ENCODE measurements around the gene TRIM40.

TRIM40 gene

GRCh38 chr6:30101444-30102413 is 34.2 kb upstream of the TRIM40 start:
- peak overlapping the region; percentile 83 for H3K4me2 ChIP-seq (ENCODE audit: low read length)
- H3K27me3 ChIP-seq (ENCODE audit: control insufficient read depth, insufficient read depth, low read length), result peaks cover 69% of the 10 kb centered on the region
- H3K4me3 ChIP-seq (ENCODE audit: low read length), result peak overlapping the region; percentile 63
- H3K36me3 ChIP-seq (ENCODE audit: insufficient read depth, low read length), result no peaks in the 10 kb centered on the region
- peak overlapping the region; percentile 67 for H3K9ac ChIP-seq (ENCODE audit: low read depth, low read length)
- H3K4me1 ChIP-seq (ENCODE audit: control insufficient read depth, insufficient read depth, low read length), result peaks cover 32% of the 10 kb centered on the region
- no peaks in the 10 kb centered on the region for H3K9me3 ChIP-seq (replicated peaks; ENCODE audit: low read length)

GRCh38 chr6:30102414-30102969 is 33.4 kb upstream of the TRIM40 start:
- Histone ChIP-seq H3K4me3 (ENCODE audit: low read length) (peak overlapping the region; percentile 63), H3K4me1 (ENCODE audit: control insufficient read depth, insufficient read depth, low read length) (peaks cover 32% of the 10 kb centered on the region), H3K4me2 (ENCODE audit: low read length) (peak overlapping the region; percentile 83), H3K9ac (ENCODE audit: low read depth, low read length) (peak overlapping the region; percentile 67), H3K9me3 (replicated peaks; ENCODE audit: low read length) (no peaks in the 10 kb centered on the region), H3K36me3 (ENCODE audit: insufficient read depth, low read length) (no peaks in the 10 kb centered on the region), H3K27me3 (ENCODE audit: control insufficient read depth, insufficient read depth, low read length) (peaks cover 64% of the 10 kb centered on the region)

GRCh38 chr6:30102970-30103871 is 32.7 kb upstream of the TRIM40 start:
- H3K27me3 ChIP-seq (ENCODE audit: control insufficient read depth, insufficient read depth, low read length), result peaks cover 63% of the 10 kb centered on the region
- peak overlapping the region; percentile 83 for H3K4me2 ChIP-seq (ENCODE audit: low read length)
- H3K9ac ChIP-seq (ENCODE audit: low read depth, low read length), result peak overlapping the region; percentile 67
- H3K4me1 ChIP-seq (ENCODE audit: control insufficient read depth, insufficient read depth, low read length), result peaks cover 32% of the 10 kb centered on the region
- H3K9me3 ChIP-seq (replicated peaks; ENCODE audit: low read length), result no peaks in the 10 kb centered on the region
- peak overlapping the region; percentile 71 for H3K4me3 ChIP-seq (ENCODE audit: low read length)
- H3K36me3 ChIP-seq (ENCODE audit: insufficient read depth, low read length), result no peaks in the 10 kb centered on the region

- Histone ChIP-seq H3K36me3 (ENCODE audit: insufficient read depth, low read length) (no peaks in the 10 kb centered on the region), H3K4me3 (ENCODE audit: low read length) (peak overlapping the region; percentile 71), H3K4me1 (ENCODE audit: control insufficient read depth, insufficient read depth, low read length) (peaks cover 32% of the 10 kb centered on the region), H3K9me3 (replicated peaks; ENCODE audit: low read length) (no peaks in the 10 kb centered on the region), H3K4me2 (ENCODE audit: low read length) (peak overlapping the region; percentile 83), H3K27me3 (ENCODE audit: control insufficient read depth, insufficient read depth, low read length) (peaks cover 61% of the 10 kb centered on the region), H3K9ac (ENCODE audit: low read depth, low read length) (no peak overlapping the region)
These were observed 32.1 kb upstream of the TRIM40 start for GRCh38 chr6:30103872-30104179.

- Histone ChIP-seq H3K4me1 (ENCODE audit: control insufficient read depth, insufficient read depth, low read length) (peaks cover 32% of the 10 kb centered on the region), H3K9me3 (replicated peaks; ENCODE audit: low read length) (no peaks in the 10 kb centered on the region), H3K36me3 (ENCODE audit: insufficient read depth, low read length) (no peaks in the 10 kb centered on the region), H3K4me2 (ENCODE audit: low read length) (no peak overlapping the region), H3K27me3 (ENCODE audit: control insufficient read depth, insufficient read depth, low read length) (peaks cover 61% of the 10 kb centered on the region), H3K9ac (ENCODE audit: low read depth, low read length) (no peak overlapping the region), H3K4me3 (ENCODE audit: low read length) (no peak overlapping the region)
These were observed 31.3 kb upstream of the TRIM40 start for GRCh38 chr6:30104661-30105060.

GRCh38 chr6:30111266-30111856 is 24.6 kb upstream of the TRIM40 start:
- Histone ChIP-seq H3K36me3 (ENCODE audit: insufficient read depth, low read length) (no peaks in the 10 kb centered on the region), H3K9ac (ENCODE audit: low read depth, low read length) (no peak overlapping the region), H3K4me3 (ENCODE audit: low read length) (no peak overlapping the region), H3K4me1 (ENCODE audit: control insufficient read depth, insufficient read depth, low read length) (no peaks in the 10 kb centered on the region), H3K27me3 (ENCODE audit: control insufficient read depth, insufficient read depth, low read length) (peaks cover 70% of the 10 kb centered on the region), H3K4me2 (ENCODE audit: low read length) (no peak overlapping the region), H3K9me3 (replicated peaks; ENCODE audit: low read length) (no peaks in the 10 kb centered on the region)

- Histone ChIP-seq H3K4me2 (ENCODE audit: low read length) (no peak overlapping the region), H3K4me1 (ENCODE audit: control insufficient read depth, insufficient read depth, low read length) (no peaks in the 10 kb centered on the region), H3K27me3 (ENCODE audit: control insufficient read depth, insufficient read depth, low read length) (peaks cover 71% of the 10 kb centered on the region), H3K9ac (ENCODE audit: low read depth, low read length) (no peak overlapping the region), H3K9me3 (replicated peaks; ENCODE audit: low read length) (no peaks in the 10 kb centered on the region), H3K4me3 (ENCODE audit: low read length) (no peak overlapping the region), H3K36me3 (ENCODE audit: insufficient read depth, low read length) (no peaks in the 10 kb centered on the region)
These were observed 23.4 kb upstream of the TRIM40 start for GRCh38 chr6:30112402-30112994.

- Histone ChIP-seq H3K4me1 (ENCODE audit: control insufficient read depth, insufficient read depth, low read length) (no peaks in the 10 kb centered on the region), H3K9me3 (replicated peaks; ENCODE audit: low read length) (no peaks in the 10 kb centered on the region), H3K36me3 (ENCODE audit: insufficient read depth, low read length) (no peaks in the 10 kb centered on the region), H3K4me2 (ENCODE audit: low read length) (no peak within 1 kb of the TSS), H3K9ac (ENCODE audit: low read depth, low read length) (no peak within 1 kb of the TSS), H3K4me3 (ENCODE audit: low read length) (no peak within 1 kb of the TSS), H3K27me3 (ENCODE audit: control insufficient read depth, insufficient read depth, low read length) (peaks cover 68% of the 10 kb centered on the region)
These were observed 22.8 kb upstream of the TRIM40 start, which contains the start of gene TRIM31 for GRCh38 chr6:30113003-30113759. Gene TRIM31 (minus strand): TSS chr6:30113090. CDS start chr6:30112805, 285 bp downstream.

GRCh38 chr6:30113841-30114240 is 22.1 kb upstream of the TRIM40 start:
- Histone ChIP-seq H3K36me3 (ENCODE audit: insufficient read depth, low read length) (no peaks in the 10 kb centered on the region), H3K9me3 (replicated peaks; ENCODE audit: low read length) (no peaks in the 10 kb centered on the region), H3K4me3 (ENCODE audit: low read length) (no peak overlapping the region), H3K27me3 (ENCODE audit: control insufficient read depth, insufficient read depth, low read length) (peaks cover 63% of the 10 kb centered on the region), H3K4me1 (ENCODE audit: control insufficient read depth, insufficient read depth, low read length) (no peaks in the 10 kb centered on the region), H3K4me2 (ENCODE audit: low read length) (no peak overlapping the region), H3K9ac (ENCODE audit: low read depth, low read length) (no peak overlapping the region)

- peaks cover 5% of the 10 kb centered on the region for H3K4me1 ChIP-seq (ENCODE audit: control insufficient read depth, insufficient read depth, low read length)
- H3K4me3 ChIP-seq (ENCODE audit: low read length), result no peak overlapping the region
- H3K36me3 ChIP-seq (ENCODE audit: insufficient read depth, low read length), result no peaks in the 10 kb centered on the region
- peaks cover 46% of the 10 kb centered on the region for H3K27me3 ChIP-seq (ENCODE audit: control insufficient read depth, insufficient read depth, low read length)
- H3K9ac ChIP-seq (ENCODE audit: low read depth, low read length), result no peak overlapping the region
- H3K9me3 ChIP-seq (replicated peaks; ENCODE audit: low read length), result no peaks in the 10 kb centered on the region
- no peak overlapping the region for H3K4me2 ChIP-seq (ENCODE audit: low read length)
These were observed 19.2 kb upstream of the TRIM40 start for GRCh38 chr6:30116724-30117123.

Data from skeletal muscle satellite cell (primary cell).